Hematopoietic multipotent progenitor cell treated with erythropoietin and hydrocortisone succinate and interleukin-3 and kit ligand, for 8 days (in vitro differentiated cells): ENCODE measurements around the gene FRAS1.
"Not testable (repeated sequence)": the region's sequence is repeated elsewhere in the genome, so short reads cannot be mapped to it uniquely, and the experiment has no call there.

Source experiments
- DNase-seq: peaks from one replicate; pipeline ENCODE4 v3.0.0-alpha.2; 2015

The FRAS1 gene

GRCh38 chr4:78476108-78476704 is 419.1 kb downstream of the FRAS1 start:
- DNase-seq, result peak; percentile 14

- no peak for DNase-seq
These were observed 420.2 kb downstream of the FRAS1 start for GRCh38 chr4:78477276-78477675.

- no peak for DNase-seq
These were observed 421.4 kb downstream of the FRAS1 start for GRCh38 chr4:78478523-78478922.

- DNase-seq, result no peak
These were observed 423.2 kb downstream of the FRAS1 start for GRCh38 chr4:78480286-78480685.

GRCh38 chr4:78481180-78481579 is 424.1 kb downstream of the FRAS1 start:
- no peak for DNase-seq

GRCh38 chr4:78482281-78482680 is 425.2 kb downstream of the FRAS1 start:
- no peak for DNase-seq

- peak; percentile 37 for DNase-seq
These were observed 426.7 kb downstream of the FRAS1 start for GRCh38 chr4:78483811-78484210.

GRCh38 chr4:78484574-78484973 is 427.5 kb downstream of the FRAS1 start:
- DNase-seq, result peak; percentile 83

- DNase-seq, result no peak
These were observed 436.6 kb downstream of the FRAS1 start for GRCh38 chr4:78493731-78494130.

GRCh38 chr4:78496021-78496643 is 439.0 kb downstream of the FRAS1 start:
- DNase-seq, result no peak

GRCh38 chr4:78506260-78506659 is 449.1 kb downstream of the FRAS1 start:
- DNase-seq, result not testable (repeated sequence)

- DNase-seq, result no peak
These were observed 451.9 kb downstream of the FRAS1 start for GRCh38 chr4:78509043-78509442.

GRCh38 chr4:78510108-78510507 is 453.0 kb downstream of the FRAS1 start:
- no peak for DNase-seq

GRCh38 chr4:78510681-78511080 is 453.6 kb downstream of the FRAS1 start:
- no peak for DNase-seq

GRCh38 chr4:78512357-78512920 is 455.3 kb downstream of the FRAS1 start:
- no peak for DNase-seq

- DNase-seq, result no peak
These were observed 456.4 kb downstream of the FRAS1 start for GRCh38 chr4:78513411-78513975.

- peak; percentile 56 for DNase-seq
These were observed 460.0 kb downstream of the FRAS1 start for GRCh38 chr4:78517050-78517652.

GRCh38 chr4:78518561-78518960 is 461.4 kb downstream of the FRAS1 start:
- DNase-seq, result no peak

GRCh38 chr4:78519962-78520361 is 462.8 kb downstream of the FRAS1 start:
- no peak for DNase-seq

GRCh38 chr4:78520808-78521226 is 463.7 kb downstream of the FRAS1 start:
- DNase-seq, result no peak

GRCh38 chr4:78524009-78524408 is 466.9 kb downstream of the FRAS1 start:
- DNase-seq, result no peak

GRCh38 chr4:78525559-78525958 is 468.4 kb downstream of the FRAS1 start:
- no peak for DNase-seq

- DNase-seq, result no peak
These were observed 470.0 kb downstream of the FRAS1 start for GRCh38 chr4:78527103-78527502.

- DNase-seq, result no peak
These were observed 470.4 kb downstream of the FRAS1 start for GRCh38 chr4:78527555-78527954.
